GM18858 (cell line): ENCODE results near the gene WRAP53.
A peak's percentile ranks its signal among the peaks of the same experiment; 100 is the strongest.
"Not testable (repeated sequence)": the region's sequence is repeated elsewhere in the genome, so short reads cannot be mapped to it uniquely, and the experiment has no call there.

Source experiments
- ATAC-seq: cut with Tn5 transposase; IDR thresholded peaks from one replicate; pipeline ENCODE4 v1.9.1; 2021; ENCODE audit not compliant: unreplicated experiment

Gene WRAP53

DNA sequence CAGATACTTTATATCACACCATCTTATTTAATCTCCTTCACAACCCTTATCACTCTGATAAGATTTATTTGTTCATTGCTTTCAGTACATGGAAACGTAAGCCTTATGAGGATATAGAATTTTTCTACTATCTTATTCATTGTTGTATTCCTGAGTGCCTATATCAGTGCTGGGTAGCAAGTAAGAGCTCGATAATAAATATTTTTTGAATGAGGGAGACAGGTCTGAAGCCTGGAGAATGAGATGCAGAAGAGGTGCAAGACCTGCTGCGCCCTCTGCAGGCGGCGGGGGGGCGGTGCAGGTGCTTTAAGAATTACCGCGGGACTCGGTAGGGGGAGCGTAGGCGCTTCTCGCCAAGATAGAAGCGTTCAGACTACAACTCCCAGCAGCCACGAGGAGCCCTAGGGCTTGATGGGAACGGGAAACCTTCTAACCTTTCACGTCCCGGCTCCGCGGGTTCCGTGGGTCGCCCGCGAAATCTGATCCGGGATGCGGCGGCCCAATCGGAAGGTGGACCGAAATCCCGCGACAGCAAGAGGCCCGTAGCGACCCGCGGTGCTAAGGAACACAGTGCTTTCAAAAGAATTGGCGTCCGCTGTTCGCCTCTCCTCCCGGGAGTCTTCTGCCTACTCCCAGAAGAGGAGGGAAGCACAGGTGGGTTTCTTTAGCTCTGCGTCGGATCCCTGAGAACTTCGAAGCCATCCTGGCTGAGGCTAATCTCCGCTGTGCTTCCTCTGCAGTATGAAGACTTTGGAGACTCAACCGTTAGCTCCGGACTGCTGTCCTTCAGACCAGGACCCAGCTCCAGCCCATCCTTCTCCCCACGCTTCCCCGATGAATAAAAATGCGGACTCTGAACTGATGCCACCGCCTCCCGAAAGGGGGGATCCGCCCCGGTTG lies at the start of gene WRAP53:
Gene WRAP53 (plus strand): TSS at position 570 of the 900 bp plus-strand sequence. CDS start 172 bp downstream, at position 742.
- peak; percentile 53 for ATAC-seq

GRCh38 chr17:7640783-7641182 lies 47.5 kb upstream of the WRAP53 start:
- ATAC-seq = no peak

- not testable (repeated sequence) for ATAC-seq
These were observed 46.6 kb upstream of the WRAP53 start for GRCh38 chr17:7641635-7642034.

GRCh38 chr17:7644775-7645174 lies 43.5 kb upstream of the WRAP53 start:
- no peak for ATAC-seq

GRCh38 chr17:7646457-7646856 lies 41.8 kb upstream of the WRAP53 start:
- no peak for ATAC-seq

GRCh38 chr17:7647018-7647417 lies 41.3 kb upstream of the WRAP53 start:
- no peak for ATAC-seq

GRCh38 chr17:7650509-7651096 lies 37.7 kb upstream of the WRAP53 start, which contains the start of gene ATP1B2:
Gene ATP1B2 (plus strand): TSS chr17:7650926. CDS start chr17:7651519, 593 bp downstream.
- ATAC-seq = no peak

- no peak for ATAC-seq
These were observed 37.1 kb upstream of the WRAP53 start for GRCh38 chr17:7651097-7651664.

- ATAC-seq = no peak
These were observed 36.5 kb upstream of the WRAP53 start for GRCh38 chr17:7651665-7652387.

GRCh38 chr17:7652388-7653356 lies 35.6 kb upstream of the WRAP53 start:
- ATAC-seq = no peak

DNA sequence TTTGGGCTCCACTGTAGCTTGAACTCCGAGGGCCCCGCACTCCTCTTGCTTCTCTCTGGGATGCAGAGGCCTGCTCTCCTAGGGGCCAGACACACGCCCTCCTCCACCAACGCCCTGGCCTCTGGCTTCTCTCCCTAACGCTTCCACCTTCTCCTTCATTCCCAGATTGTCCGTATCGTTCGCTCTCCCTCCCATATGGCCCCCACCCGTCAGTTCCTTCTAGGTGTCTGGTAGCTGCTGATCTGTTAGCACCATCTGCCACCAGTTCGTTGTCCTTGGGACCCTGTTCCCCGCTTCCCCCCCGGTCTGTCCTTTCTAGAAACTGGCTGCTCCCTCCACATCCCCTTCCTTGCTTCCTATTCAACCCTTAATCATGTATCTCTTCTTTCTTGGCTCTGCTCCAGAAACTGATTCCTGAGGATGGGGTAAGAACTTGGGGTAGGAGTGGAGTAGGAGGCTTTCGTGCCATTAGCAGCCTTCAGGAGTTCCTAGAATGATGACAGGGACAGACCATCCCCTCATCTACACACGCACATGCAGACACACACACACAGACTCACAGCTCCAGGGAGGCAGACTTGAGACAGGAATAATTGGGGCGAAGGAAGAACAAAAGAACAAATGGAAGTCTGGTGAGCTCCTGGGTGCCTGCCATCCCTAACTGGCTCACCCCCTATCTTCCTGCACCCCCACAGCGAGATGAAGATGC lies 33.3 kb upstream of the WRAP53 start:
- ATAC-seq = no peak

- ATAC-seq = no peak
These were observed 32.8 kb upstream of the WRAP53 start for GRCh38 chr17:7655541-7655840.

DNA sequence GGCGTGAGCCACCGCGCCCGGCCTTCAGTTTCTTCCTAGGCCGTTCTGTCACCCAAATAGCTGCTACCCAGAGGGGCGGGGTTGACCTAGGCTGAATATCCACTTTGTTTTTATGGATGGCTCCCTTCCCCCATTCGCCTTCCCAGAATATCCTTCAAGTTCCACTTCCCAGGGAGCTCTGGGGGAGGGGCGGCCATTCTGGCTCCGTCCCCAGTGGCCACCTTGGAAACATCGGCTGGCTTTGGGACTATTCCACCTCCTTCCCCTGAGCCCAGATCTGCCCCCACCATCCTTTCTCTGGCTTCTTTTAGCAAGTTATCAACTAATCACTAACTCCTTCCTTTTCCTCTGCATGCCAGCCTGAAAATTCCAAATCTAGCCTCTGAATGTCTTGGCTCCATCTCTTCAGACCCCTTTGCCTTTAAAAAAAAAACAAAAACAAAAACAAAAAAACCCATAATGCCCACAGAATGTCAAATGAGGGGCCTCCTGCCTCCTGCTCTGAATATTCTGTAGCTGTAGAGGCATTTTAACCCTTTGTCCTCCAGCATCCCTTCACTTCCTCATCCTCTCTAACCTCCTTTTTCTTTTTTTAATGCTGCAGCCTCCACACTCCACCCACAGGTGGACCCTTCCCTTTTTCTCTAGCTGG lies 31.2 kb upstream of the WRAP53 start:
- no peak for ATAC-seq

GRCh38 chr17:7667656-7668406 lies 20.4 kb upstream of the WRAP53 start:
- ATAC-seq = no peak

DNA sequence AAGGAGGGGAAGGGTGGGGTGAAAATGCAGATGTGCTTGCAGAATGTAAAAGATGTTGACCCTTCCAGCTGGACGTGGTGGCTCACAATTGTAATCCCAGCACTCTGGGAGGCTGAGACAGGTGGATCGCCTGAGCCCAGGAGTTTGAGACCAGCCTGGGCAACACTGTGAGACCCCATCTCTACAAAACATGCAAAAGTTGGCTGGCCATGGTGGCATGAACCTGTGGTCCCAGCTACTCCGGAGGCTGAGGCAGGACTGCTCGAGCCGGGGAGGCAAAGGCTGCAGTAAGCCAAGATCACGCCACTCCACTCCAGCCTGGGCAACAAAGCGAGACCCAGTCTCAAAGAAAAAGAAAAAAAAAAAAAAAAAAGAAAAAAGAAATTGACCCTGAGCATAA lies 19.8 kb upstream of the WRAP53 start:
- ATAC-seq = no peak

GRCh38 chr17:7673239-7673638 lies 15.0 kb upstream of the WRAP53 start:
- no peak for ATAC-seq

GRCh38 chr17:7674934-7675333 lies 13.3 kb upstream of the WRAP53 start:
- ATAC-seq = no peak

DNA sequence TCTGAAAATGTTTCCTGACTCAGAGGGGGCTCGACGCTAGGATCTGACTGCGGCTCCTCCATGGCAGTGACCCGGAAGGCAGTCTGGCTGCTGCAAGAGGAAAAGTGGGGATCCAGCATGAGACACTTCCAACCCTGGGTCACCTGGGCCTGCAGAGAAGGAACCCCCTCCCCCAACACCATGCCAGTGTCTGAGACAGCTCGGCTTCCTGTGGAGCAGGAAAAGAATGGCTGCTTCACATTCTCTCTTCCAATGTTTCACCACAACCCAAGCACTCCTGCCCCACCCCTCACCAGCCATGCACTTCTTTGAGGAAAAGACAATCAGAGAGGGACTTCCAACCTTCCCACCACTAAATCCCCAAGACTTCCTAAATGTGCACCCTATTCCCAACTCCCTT lies 11.7 kb upstream of the WRAP53 start:
- ATAC-seq = no peak
